Endodermal cell (in vitro differentiated cells): ENCODE results near the gene POTEC. TPM values are rescaled to one million over a fixed set of nuclear protein-coding genes. Genes with fewer than 3 reads are reported as not detected.
"Not testable (repeated sequence)": the region's sequence is repeated elsewhere in the genome, so short reads cannot be mapped to it uniquely, and the experiment has no call there.

Experiments used
- DNase-seq: peaks from one replicate; pipeline ENCODE4 v3.0.0-alpha.2; 2017
- H3K27ac ChIP-seq: 2 replicates; pipeline ENCODE4 v1.5.1; 2013; ENCODE audit warnings: mild to moderate bottlenecking, low read depth, low read length, moderate library complexity
- H3K27me3 ChIP-seq: 2 replicates; pipeline ENCODE4 v1.6.1; 2013; ENCODE audit warnings: mild to moderate bottlenecking, low read length, moderate library complexity; ENCODE audit not compliant: insufficient read depth, control insufficient read depth, poor library complexity, severe bottlenecking
- H3K36me3 ChIP-seq: 2 replicates; pipeline ENCODE4 v1.7.0; 2013; ENCODE audit warnings: mild to moderate bottlenecking, low read length, moderate library complexity; ENCODE audit not compliant: control insufficient read depth, insufficient read depth
- H3K4me1 ChIP-seq: one replicate; pipeline ENCODE4 v1.7.0; 2013; ENCODE audit warnings: low read length; ENCODE audit not compliant: control insufficient read depth, insufficient read depth
- H3K4me3 ChIP-seq: 2 replicates; pipeline ENCODE4 v1.5.1; 2013; ENCODE audit warnings: mild to moderate bottlenecking, low read length, moderate library complexity
- H3K9ac ChIP-seq: 2 replicates; pipeline ENCODE4 v1.6.1; 2013; ENCODE audit warnings: mild to moderate bottlenecking, low read length, moderate library complexity; ENCODE audit not compliant: poor library complexity, severe bottlenecking; ENCODE audit errors: extremely low read depth
- H3K9me3 ChIP-seq: 2 replicates; pipeline ENCODE4 v1.6.1; 2013; ENCODE audit warnings: mild to moderate bottlenecking, low read length, moderate library complexity; ENCODE audit not compliant: control insufficient read depth
- H3K27ac Mint-ChIP-seq: 2 replicates; pipeline ENCODE4 v1.8.0; 2020; ENCODE audit warnings: mixed read lengths
- H3K27me3 Mint-ChIP-seq: 2 replicates; pipeline ENCODE4 v1.8.0; 2021; ENCODE audit warnings: mild to moderate bottlenecking, mixed read lengths; ENCODE audit not compliant: insufficient read depth
- H3K36me3 Mint-ChIP-seq: 2 replicates; pipeline ENCODE4 v1.8.0; 2020; ENCODE audit warnings: low read depth, mixed read lengths
- H3K4me1 Mint-ChIP-seq: 2 replicates; pipeline ENCODE4 v1.8.0; 2020; ENCODE audit warnings: mixed read lengths
- H3K4me3 Mint-ChIP-seq: 2 replicates; pipeline ENCODE4 v1.8.0; 2020; ENCODE audit warnings: mild to moderate bottlenecking, moderate library complexity, mixed read lengths
- H3K9me3 Mint-ChIP-seq: 2 replicates; pipeline ENCODE4 v1.8.0; 2020; ENCODE audit warnings: mild to moderate bottlenecking, mixed read lengths
- WGBS, 2 experiments: methylation state at CpG; one replicate each; pipeline versions ENCODE4 v1.1.5 to v1.1.7; 2013; ENCODE audit warnings: missing lambda C conversion rate in 2 of 2, mixed read lengths in 1 of 2; ENCODE audit not compliant: insufficient coverage in 1 of 2, insufficient read length in 1 of 2; 5-methylcytosine and 5-hydroxymethylcytosine counted together
- total RNA-seq, 2 donors: library from RNA; stranded (reverse); fragmentation: NEBNext Ultra II Directional in 1 of 2; extraction: Animal tissue kit (Norgen Biotek cat#: 25700) in 1 of 2; gene quantifications; 2 replicates in 1 of 2; 3 replicates in 1 of 2; pipeline ENCODE4 v1.2.1, GENCODE V29; 2021

POTEC gene
- total RNA-seq, 2 donors from 2014 or later, result 1.7 TPM; not detected in 1

GRCh38 chr18:14474007-14474720 lies 69.2 kb downstream of the POTEC start:
- DNase-seq, H3K27ac ChIP-seq, H3K9me3 ChIP-seq, H3K27me3 Mint-ChIP-seq, H3K36me3 Mint-ChIP-seq, H3K4me3 ChIP-seq, H3K27me3 ChIP-seq, H3K36me3 ChIP-seq, H3K27ac Mint-ChIP-seq, H3K4me3 Mint-ChIP-seq, H3K4me1 Mint-ChIP-seq, H3K9ac ChIP-seq, H3K4me1 ChIP-seq: not testable (repeated sequence)
- whole genome bisulfite sequencing, 2 experiments, result 89 to 96% methylated on average over 10 to 15 of the region's 38 CpGs
- H3K9me3 Mint-ChIP-seq, result peaks cover 62% of the 10 kb centered on the region

- H3K36me3 Mint-ChIP-seq, H3K4me3 ChIP-seq, H3K27me3 ChIP-seq, H3K27ac ChIP-seq, H3K27ac Mint-ChIP-seq, H3K27me3 Mint-ChIP-seq, H3K4me3 Mint-ChIP-seq, DNase-seq, H3K4me1 ChIP-seq, H3K9me3 ChIP-seq, H3K4me1 Mint-ChIP-seq, H3K9ac ChIP-seq, H3K36me3 ChIP-seq: not testable (repeated sequence)
- WGBS, 2 experiments, result 92 to 100% methylated on average over 1 to 22 of the region's 23 CpGs
- H3K9me3 Mint-ChIP-seq, result peaks cover 59% of the 10 kb centered on the region
Measured at GRCh38 chr18:14473250-14474006, 70.0 kb downstream of the POTEC start.

GRCh38 chr18:14471286-14471685 lies 72.1 kb downstream of the POTEC start:
- H3K27ac Mint-ChIP-seq, H3K36me3 Mint-ChIP-seq, H3K27me3 ChIP-seq, H3K36me3 ChIP-seq, H3K4me3 Mint-ChIP-seq, H3K4me3 ChIP-seq, H3K9ac ChIP-seq, H3K9me3 ChIP-seq, H3K4me1 ChIP-seq, H3K4me1 Mint-ChIP-seq, DNase-seq, H3K27me3 Mint-ChIP-seq, H3K27ac ChIP-seq: not testable (repeated sequence)
- 89% methylated on average over 3 of the region's 3 CpGs; no CpG with 5 or more reads in 1 of the 2 experiments for WGBS, 2 experiments
- H3K9me3 Mint-ChIP-seq, result peaks cover 69% of the 10 kb centered on the region

GRCh38 chr18:14470446-14470845 lies 73.0 kb downstream of the POTEC start:
- WGBS, 2 experiments, result 62 to 100% methylated on average over 1 to 3 of the region's 3 CpGs
- not testable (repeated sequence) for H3K27ac ChIP-seq, H3K36me3 Mint-ChIP-seq, H3K4me1 Mint-ChIP-seq, H3K4me1 ChIP-seq, H3K9ac ChIP-seq, H3K36me3 ChIP-seq, DNase-seq, H3K27me3 ChIP-seq, H3K9me3 ChIP-seq, H3K27me3 Mint-ChIP-seq, H3K4me3 Mint-ChIP-seq, H3K4me3 ChIP-seq, H3K27ac Mint-ChIP-seq
- peaks cover 71% of the 10 kb centered on the region for H3K9me3 Mint-ChIP-seq

- not testable (repeated sequence) for H3K4me1 Mint-ChIP-seq, H3K27ac ChIP-seq, H3K9ac ChIP-seq, H3K27me3 Mint-ChIP-seq, H3K4me3 ChIP-seq, H3K4me3 Mint-ChIP-seq, H3K9me3 ChIP-seq, DNase-seq, H3K27me3 ChIP-seq, H3K4me1 ChIP-seq, H3K27ac Mint-ChIP-seq, H3K36me3 Mint-ChIP-seq, H3K36me3 ChIP-seq
- peaks cover 70% of the 10 kb centered on the region for H3K9me3 Mint-ChIP-seq
Measured at GRCh38 chr18:14470046-14470445, 73.4 kb downstream of the POTEC start.

- not testable (repeated sequence) for H3K36me3 ChIP-seq, H3K27me3 ChIP-seq, H3K4me1 ChIP-seq, H3K27ac ChIP-seq, H3K9ac ChIP-seq, DNase-seq, H3K4me3 Mint-ChIP-seq, H3K27me3 Mint-ChIP-seq, H3K4me3 ChIP-seq, H3K4me1 Mint-ChIP-seq, H3K27ac Mint-ChIP-seq, H3K9me3 ChIP-seq, H3K36me3 Mint-ChIP-seq
- 13% methylated on average over 1 of the region's 1 CpG; no CpG with 5 or more reads in 1 of the 2 experiments for WGBS, 2 experiments
- H3K9me3 Mint-ChIP-seq, result peaks cover 80% of the 10 kb centered on the region
Measured at GRCh38 chr18:14465989-14466388, 77.4 kb downstream of the POTEC start.
